Measurements from ENCODE around the gene CCT5.

- TF ChIP-seq CTCF (IDR thresholded peaks at IDR 0.05; ENCODE audit: low read depth, low read length) (peak; percentile 8; the same call in 1 of the 2 replicates), EZH2phosphoT487 (IDR thresholded peaks at IDR 0.05; ENCODE audit: low read depth) (no peak)
These were observed 16.6 kb upstream of the CCT5 start for GRCh38 chr5:10233505-10233904.

Measured in OCI-LY3 (cell line).